ENCODE results near the gene PRKN. TPM values are rescaled to one million over a fixed set of nuclear protein-coding genes. Genes with fewer than 3 reads are reported as not detected.

PRKN gene
- polyA plus RNA-seq, 1 experiment: 0.71 TPM

DNA sequence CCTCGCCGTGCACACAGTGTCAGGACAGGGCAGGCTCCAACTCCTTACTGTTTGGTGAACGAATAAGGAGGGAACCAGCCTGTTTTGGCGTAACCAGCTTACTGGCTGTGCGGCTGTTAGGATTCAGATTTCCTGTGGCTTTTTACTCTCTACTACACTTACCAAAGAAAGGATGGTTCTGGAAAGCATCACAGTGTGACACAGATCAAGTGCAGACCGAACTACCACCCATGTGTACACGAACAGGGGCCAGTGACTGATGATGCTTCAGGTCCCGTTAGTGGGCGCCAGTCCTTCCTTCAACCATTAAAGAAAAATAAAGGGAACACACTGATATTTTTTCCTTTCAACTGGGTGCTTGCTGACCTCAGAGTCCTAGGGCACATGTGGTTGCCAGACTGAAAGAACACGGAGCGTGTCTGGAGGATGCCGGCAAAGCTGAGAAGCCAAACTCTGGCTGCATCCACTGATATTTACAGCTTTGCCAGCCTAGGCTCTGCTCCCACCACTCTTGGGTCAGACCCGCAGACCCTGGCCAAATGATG, 1101.4 kb downstream of the PRKN start:
- TF ChIP-seq, protein P1, sequence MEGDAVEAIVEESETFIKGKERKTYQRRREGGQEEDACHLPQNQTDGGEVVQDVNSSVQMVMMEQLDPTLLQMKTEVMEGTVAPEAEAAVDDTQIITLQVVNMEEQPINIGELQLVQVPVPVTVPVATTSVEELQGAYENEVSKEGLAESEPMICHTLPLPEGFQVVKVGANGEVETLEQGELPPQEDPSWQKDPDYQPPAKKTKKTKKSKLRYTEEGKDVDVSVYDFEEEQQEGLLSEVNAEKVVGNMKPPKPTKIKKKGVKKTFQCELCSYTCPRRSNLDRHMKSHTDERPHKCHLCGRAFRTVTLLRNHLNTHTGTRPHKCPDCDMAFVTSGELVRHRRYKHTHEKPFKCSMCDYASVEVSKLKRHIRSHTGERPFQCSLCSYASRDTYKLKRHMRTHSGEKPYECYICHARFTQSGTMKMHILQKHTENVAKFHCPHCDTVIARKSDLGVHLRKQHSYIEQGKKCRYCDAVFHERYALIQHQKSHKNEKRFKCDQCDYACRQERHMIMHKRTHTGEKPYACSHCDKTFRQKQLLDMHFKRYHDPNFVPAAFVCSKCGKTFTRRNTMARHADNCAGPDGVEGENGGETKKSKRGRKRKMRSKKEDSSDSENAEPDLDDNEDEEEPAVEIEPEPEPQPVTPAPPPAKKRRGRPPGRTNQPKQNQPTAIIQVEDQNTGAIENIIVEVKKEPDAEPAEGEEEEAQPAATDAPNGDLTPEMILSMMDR (IDR thresholded peaks at IDR 0.05; ENCODE audit: insufficient read depth, low read depth, low read length): no peak
- POLR2A ChIA-PET: no interaction called here
- Histone ChIP-seq H3K36me3 (ENCODE audit: control insufficient read depth, insufficient read depth, low read length) (no peaks in the 10 kb centered on the region), H3K27me3 (ENCODE audit: control insufficient read depth, insufficient read depth, low read length) (no peaks in the 10 kb centered on the region), H3K4me3 (ENCODE audit: low read depth, low read length) (no peak overlapping the region)
- CTCF ChIA-PET: interaction anchor here (0.8 kb wide), 1 partner anchor 69 kb away, joined by 3 read pairs; no protein-coding TSS in a partner anchor
- DNase-seq (ENCODE audit: low read depth): no peak

DNA sequence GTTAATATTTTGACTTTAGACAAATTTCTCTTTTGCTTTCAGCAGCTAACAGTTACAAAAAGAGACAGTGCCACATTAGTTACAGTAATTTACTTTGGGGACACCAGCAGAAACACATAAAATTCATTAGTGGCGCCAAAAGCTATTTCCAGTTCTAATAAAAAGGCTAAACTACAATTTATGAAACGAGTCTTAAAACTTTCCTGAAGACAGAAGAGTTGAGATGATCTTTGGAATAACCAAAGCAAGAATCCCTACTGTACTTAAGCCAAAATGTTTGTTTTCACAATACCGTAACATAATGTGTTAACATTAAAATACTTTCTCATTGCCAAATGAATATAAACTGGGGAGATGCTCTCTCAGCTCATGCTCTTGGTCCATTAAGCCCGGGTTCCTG, 1103.5 kb downstream of the PRKN start:
- no peak for DNase-seq (ENCODE audit: low read depth)
- ChIA-PET POLR2A (no interaction called here), CTCF (no interaction called here)
- TF ChIP-seq, protein P1 (IDR thresholded peaks at IDR 0.05; ENCODE audit: insufficient read depth, low read depth, low read length): no peak
- H3K36me3 ChIP-seq (ENCODE audit: control insufficient read depth, insufficient read depth, low read length): no peaks in the 10 kb centered on the region
- H3K27me3 ChIP-seq (ENCODE audit: control insufficient read depth, insufficient read depth, low read length): no peaks in the 10 kb centered on the region
- H3K4me3 ChIP-seq (ENCODE audit: low read depth, low read length): no peak overlapping the region

DNA sequence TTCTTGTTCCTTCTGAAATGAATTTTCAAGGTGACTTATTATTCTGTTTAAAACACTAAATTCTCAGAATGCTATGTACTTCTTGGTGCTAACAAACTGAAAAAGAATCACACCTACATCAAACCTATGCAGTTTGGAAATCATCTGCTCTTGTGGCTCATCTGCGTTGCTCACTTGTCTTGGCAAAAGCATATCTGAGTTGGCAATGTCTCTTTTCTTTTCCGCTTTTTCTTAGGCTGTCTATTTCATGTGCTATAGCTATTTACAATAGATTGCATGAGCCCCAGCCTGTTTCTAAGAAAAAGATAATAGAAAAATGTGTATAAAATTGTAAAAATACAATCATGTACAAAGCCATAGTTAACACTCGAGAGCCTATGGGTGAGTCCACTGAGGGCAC, 1104.8 kb downstream of the PRKN start:
- Histone ChIP-seq H3K27me3 (ENCODE audit: control insufficient read depth, insufficient read depth, low read length) (no peaks in the 10 kb centered on the region), H3K36me3 (ENCODE audit: control insufficient read depth, insufficient read depth, low read length) (no peaks in the 10 kb centered on the region), H3K4me3 (ENCODE audit: low read depth, low read length) (no peak overlapping the region)
- TF ChIP-seq, protein P1 (IDR thresholded peaks at IDR 0.05; ENCODE audit: insufficient read depth, low read depth, low read length): no peak
- ChIA-PET CTCF (no interaction called here), POLR2A (interaction anchor here (0.6 kb wide), 1 partner anchor 132 kb away, joined by 3 read pairs; no protein-coding TSS in a partner anchor)
- DNase-seq (ENCODE audit: low read depth): no peak

DNA sequence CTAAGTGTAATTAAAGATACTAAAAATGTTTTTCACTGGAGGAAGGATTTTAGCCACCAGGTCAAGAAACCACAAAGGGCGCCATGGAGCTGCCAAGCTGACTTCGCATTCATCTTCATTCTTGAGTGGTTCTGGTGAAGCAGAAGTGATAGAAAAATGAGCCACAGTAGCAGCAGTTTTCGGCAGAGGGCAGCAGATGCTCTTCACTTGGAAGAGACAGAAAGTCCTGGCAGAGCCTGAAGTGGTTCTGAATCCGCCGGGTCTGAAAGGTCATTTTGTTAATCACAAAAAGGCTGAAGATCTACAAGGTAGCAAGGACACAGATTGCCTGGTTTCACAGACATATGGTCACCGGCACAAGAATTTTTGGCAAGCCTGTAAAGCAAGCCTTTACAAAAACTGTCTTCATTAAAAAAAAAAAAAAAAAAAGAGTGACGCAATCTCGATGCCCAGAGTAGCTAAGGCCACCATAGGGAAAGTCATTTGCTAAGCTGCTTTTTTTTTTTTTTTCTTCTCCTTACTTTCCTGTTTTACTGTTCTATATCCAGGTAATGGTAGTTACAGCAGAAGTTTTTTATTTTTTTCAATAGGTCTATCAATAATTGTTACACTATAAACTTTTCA, 1108.6 kb downstream of the PRKN start:
- H3K4me3 ChIP-seq (ENCODE audit: low read depth, low read length): no peak overlapping the region
- no peaks in the 10 kb centered on the region for H3K27me3 ChIP-seq (ENCODE audit: control insufficient read depth, insufficient read depth, low read length)

DNA sequence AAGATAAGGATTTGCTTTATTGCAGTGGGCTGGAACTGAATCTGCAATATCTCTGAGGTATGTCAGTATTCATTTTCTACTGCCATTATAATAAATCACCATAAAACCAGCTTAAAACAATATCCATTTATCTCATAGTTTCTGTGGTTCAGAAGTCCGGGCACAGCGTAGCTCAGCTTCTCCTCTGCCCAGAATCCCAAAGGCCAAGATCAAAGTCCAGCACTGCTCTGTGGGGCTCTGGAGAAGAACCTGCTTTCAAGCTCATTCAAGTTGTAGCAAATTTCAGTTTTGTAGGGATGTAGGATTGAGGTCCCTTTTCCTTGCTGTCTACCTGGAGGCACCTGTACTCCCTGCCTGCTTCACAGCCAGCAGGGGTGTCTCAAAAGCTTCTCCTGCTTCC, 1113.9 kb downstream of the PRKN start:
- no peaks in the 10 kb centered on the region for H3K36me3 ChIP-seq (ENCODE audit: control insufficient read depth, insufficient read depth, low read length)
- TF ChIP-seq, protein P1 (IDR thresholded peaks at IDR 0.05; ENCODE audit: insufficient read depth, low read depth, low read length): no peak
- no peak overlapping the region for H3K4me3 ChIP-seq (ENCODE audit: low read depth, low read length)
- ChIA-PET CTCF (interaction anchor here (0.6 to 1.1 kb wide), 2 partner anchors 10 to 76 kb away, joined by 3 read pairs; no protein-coding TSS in a partner anchor), POLR2A (no interaction called here)
- DNase-seq (ENCODE audit: low read depth): no peak
- no peaks in the 10 kb centered on the region for H3K27me3 ChIP-seq (ENCODE audit: control insufficient read depth, insufficient read depth, low read length)

More for the DNA sequence above, 1108.6 kb downstream of the PRKN start:
- TF ChIP-seq, protein P1 (IDR thresholded peaks at IDR 0.05; ENCODE audit: insufficient read depth, low read depth, low read length): peak; percentile 64
- no peaks in the 10 kb centered on the region for H3K36me3 ChIP-seq (ENCODE audit: control insufficient read depth, insufficient read depth, low read length)
- ChIA-PET POLR2A (no interaction called here), CTCF (interaction anchor here (0.6 to 1.8 kb wide), 10 partner anchors 11 to 908 kb away, joined by 3 to 8 read pairs (median 4); no protein-coding TSS in a partner anchor)
- no peak for DNase-seq (ENCODE audit: low read depth)
